Endometrium (tissue), 2 donors: ENCODE data around the gene ALAS1.
"Not testable (repeated sequence)": the region's sequence is repeated elsewhere in the genome, so short reads cannot be mapped to it uniquely, and the experiment has no call there.

Experiments used
- FAIRE-seq: peaks from 2 replicates; lab custom pipeline; 2012; peaks lifted over from hg19 to GRCh38; lab: Jason Lieb, UNC
- donor health status: control.
- donor health status: control.

Gene ALAS1

GRCh38 chr3:52197842-52198625 lies at the start of gene ALAS1:
Gene ALAS1 (plus strand): TSS chr3:52198160. CDS start chr3:52199242, 1,082 bp downstream.
- no peak for FAIRE-seq

GRCh38 chr3:52149021-52149420 lies 48.9 kb upstream of the ALAS1 start:
- no peak for FAIRE-seq

DNA sequence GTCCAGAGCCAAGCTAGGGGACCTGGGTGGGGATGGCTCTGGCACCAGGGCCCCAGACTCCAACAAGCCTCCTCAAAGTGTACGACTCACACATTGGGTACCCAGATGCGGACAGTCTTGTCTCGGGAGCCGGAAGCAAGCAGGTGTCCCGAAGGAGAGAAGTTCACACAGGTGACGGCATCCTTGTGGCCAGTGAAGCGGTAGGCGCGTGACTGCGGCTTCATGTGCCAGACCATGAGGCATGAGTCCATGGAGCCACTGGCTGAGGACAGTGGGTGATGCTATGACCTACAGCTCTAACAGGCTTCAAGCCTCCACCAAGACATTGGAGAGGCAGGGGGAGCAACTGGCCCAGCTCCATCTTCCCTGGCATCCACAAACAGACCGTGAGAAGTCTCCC lies 48.2 kb upstream of the ALAS1 start:
- no peak for FAIRE-seq

DNA sequence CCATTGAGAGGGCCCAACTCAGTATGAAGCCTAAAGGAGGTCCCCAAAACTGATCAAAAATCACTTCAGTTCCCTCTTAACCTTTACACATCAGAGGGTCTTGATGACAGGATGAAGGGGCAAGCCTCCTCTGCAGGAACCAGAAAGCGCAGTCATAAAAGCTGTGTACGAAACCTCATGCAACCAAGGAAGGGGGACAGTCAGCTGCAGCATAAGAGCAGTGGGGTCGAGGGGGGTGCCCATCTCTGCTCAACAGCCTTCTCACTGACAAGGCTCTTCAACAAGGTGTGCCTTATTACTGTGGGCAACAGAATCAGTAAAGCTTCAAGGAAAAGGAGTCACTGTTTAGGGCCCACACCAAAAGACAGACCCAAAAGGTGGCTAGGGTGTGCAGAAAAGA lies 47.6 kb upstream of the ALAS1 start:
- FAIRE-seq, result no peak

DNA sequence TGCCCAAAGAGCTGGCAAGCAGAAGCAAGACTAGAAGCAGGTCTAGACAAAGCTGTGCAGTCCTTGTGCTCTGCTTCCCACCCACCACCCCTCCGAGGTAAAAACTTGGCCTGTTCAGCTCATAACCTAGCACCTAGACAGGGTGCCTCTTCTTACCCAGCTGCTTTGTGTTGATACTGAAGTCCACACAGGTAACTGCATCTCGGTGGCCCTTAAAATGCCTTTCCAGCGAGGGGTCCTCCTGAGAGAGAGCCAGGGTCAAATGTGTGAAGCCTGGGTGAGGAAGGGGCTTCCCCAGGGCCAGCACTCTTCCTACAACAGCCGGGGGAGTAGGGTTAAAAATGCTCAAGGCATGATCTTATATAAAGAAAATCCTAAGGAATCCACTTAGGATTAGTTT lies 47.1 kb upstream of the ALAS1 start:
- no peak for FAIRE-seq

GRCh38 chr3:52151991-52152390 lies 46.0 kb upstream of the ALAS1 start:
- not testable (repeated sequence) for FAIRE-seq

DNA sequence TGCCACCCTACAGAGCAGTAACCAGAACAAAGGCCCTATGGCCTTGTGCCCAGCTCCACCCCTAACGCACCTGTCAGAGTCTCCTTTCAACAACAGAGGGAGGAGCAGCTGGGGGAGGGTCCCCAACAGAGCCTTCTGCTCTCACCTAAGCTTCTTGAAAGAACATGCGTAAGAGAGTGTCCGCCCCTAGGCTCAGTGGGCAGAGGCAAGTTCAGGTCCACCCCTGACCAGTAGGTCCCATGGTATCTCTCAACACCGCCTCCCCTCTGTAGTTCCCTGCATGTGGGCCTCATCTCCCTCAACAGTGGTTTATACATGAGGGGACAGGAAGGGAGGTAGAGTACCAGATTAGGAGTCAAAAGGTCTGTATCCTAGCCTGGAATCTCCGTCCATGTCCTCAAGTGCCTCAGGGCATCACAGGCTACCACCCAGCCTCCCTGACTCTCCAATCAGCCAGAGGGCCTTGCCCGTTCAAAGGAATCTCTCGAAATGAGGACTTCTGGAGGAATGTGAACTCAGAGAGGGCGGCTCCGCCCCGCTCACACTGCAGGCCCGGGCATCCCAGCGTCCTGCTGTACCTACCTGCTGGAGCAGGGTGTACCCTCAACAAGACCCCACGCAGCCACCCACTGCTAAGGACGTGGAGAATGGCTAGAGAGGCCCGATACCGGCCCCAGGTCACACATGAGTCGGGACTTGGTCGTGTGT lies 44.4 kb upstream of the ALAS1 start:
- no peak for FAIRE-seq

DNA sequence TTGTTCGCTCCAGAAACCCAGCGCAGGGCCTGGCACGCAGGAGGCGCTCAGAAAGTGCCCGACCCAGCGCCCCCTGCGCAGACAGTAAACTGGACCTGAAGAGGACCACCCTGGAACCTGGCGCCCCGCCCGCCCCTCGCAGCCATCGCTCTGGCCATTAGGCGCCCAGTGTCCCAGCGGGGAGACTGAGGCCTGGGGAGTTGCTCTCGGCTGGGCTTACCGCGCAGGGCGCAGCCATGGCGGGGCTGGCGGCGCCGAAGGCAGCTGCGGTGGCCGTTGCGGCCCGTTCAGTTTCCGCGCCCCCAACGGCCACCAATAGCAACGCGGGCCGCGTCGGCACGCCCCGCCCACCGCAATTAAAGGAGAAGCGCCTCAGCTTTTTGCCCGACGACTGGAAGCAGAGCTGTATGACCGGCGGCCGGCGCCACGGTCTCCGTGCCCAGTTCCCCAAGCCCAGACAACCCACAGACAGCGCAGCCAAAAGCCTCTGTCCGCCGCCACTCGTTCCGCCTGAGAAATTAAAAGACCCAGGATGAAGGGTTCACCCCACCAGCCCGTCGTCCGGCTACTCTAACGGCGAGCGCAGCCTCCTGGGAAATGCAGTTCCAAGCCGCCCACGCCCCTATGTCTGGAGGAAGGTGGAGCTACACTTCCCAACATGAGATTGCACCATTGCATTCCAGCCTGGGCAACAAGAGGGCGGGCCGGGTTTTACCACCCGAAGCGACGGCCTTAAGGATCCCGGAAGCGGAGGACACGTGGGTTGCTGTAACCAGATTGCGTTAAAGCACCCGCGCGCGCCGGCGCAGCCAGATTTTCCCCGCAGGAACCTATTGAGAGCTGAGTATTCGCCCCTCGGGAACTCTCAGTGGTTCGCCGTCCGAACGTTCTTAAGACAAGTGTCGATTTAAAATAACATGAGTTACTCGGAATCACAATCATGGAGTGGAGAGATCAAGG lies 43.5 kb upstream of the ALAS1 start, which contains the start of gene POC1A:
POC1A (minus strand) TSS at position 289 of the 960 bp plus-strand sequence; CDS start at position 238, 51 bp downstream.
- peak; percentile 94 for FAIRE-seq

DNA sequence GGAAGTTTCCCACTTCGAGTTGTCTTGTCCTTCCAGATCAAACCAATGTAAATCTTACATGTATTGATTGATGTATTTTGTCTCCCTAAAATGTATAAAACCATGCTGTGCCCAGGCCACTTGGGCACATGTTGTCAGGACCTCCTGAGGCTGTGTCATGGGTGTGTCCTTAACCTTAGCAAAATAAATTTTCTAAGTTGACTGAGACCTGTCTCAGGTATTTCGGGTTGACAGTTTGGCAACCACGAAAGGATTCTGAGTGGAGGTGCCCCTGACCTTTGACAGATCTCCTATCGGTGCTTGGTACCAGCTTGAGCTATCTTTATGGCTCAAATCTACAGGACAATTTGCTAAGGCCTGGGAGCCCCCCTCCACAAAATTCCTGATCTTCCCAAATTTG lies 42.0 kb upstream of the ALAS1 start:
- no peak for FAIRE-seq

DNA sequence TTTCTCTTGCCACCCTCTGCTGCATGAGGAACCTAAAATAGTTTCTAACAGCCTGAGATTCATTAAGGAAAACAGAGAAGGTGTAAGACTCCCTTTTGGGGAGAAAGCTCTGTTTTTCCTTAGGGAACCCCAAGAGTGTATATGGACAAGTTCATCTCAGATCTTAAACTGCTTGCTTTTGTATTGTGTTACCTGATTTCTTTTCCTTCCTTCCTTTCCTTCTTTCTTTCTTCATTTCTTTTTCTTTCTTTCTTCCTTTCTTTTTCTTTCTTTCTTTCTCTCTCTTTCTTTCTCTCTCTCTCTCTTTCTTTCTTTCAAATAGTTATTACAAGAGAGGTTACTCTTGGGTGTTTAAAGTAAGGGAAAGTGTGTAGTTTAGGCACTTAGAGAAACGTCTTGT lies 38.5 kb upstream of the ALAS1 start:
- FAIRE-seq, result no peak

DNA sequence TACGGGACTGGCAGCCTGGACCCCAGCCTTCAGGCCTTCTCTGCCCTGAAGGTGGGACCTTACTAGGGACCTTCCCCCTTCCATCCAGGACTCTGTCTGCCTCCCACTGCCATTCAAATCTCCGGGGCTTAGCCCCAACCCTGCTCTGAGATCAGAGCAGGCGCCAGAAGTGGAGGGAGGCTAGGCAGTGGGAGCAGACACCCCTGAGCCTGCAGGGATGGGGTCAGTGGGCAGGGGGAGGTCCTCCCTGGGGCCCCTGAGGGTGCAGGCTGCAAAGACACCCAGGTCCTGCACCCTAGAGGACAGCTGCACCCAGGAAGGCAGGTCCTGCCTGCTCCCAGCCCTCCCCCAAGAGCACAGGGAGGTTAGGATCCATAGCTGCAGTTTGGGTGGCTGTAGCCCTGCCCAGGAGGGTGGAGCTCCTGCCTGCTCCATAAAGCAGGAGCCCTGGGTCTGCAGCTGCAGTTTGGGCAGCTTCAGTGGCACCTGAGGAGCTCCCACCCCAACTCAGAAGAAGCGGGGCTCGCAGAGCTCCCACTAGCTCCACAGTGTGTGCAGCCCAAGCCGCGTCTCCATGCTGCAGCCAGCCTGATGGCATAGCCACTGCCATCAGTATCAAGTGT lies 35.6 kb upstream of the ALAS1 start:
- no peak for FAIRE-seq

GRCh38 chr3:52167240-52167639 lies 30.7 kb upstream of the ALAS1 start:
- FAIRE-seq, result no peak

DNA sequence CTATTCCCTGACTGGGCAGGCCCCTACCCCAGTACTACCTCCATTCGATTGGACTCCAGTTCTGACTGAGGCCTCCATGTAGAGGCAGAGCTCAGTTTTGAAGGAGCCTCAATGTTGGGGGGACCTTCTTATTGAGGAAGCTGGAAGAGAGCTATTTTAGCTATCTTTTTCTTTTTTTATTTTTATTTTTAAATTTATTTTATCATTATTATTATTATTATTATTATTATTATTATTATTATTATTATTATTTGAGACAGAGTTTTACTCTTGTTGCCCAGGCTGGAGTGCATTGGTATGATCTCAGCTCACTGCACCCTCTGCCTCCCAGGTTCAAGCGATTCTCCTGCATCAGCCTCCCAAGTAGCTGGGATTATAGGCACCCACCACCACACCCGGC lies 27.7 kb upstream of the ALAS1 start:
- not testable (repeated sequence) for FAIRE-seq

- FAIRE-seq, result no peak
Measured at GRCh38 chr3:52171514-52172261, 26.3 kb upstream of the ALAS1 start.

DNA sequence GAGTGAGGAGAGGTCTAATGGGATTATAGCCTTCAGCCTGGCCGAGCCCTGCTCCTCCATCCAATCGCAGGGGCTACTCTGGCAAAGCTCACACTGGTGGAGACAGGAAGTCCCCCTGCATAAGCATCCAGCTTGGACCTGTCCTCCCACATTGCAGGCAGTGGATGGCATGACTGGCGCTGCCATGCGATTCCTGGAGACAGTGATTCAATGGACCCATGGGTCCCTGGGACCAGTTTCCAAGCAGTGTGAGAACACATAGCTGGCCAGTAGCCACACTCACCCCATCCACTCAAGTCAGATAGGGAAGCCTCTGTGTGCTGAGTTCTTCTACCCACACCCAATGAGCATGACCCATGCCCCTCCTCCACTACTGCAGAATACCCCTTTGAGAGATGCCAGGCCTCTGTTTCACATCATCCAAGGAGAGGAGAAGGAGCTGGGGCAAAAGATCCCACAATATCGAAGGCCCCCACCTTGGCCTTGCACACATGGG lies 25.6 kb upstream of the ALAS1 start:
- FAIRE-seq, result no peak

- no peak for FAIRE-seq
Measured at GRCh38 chr3:52173101-52173500, 24.9 kb upstream of the ALAS1 start.

DNA sequence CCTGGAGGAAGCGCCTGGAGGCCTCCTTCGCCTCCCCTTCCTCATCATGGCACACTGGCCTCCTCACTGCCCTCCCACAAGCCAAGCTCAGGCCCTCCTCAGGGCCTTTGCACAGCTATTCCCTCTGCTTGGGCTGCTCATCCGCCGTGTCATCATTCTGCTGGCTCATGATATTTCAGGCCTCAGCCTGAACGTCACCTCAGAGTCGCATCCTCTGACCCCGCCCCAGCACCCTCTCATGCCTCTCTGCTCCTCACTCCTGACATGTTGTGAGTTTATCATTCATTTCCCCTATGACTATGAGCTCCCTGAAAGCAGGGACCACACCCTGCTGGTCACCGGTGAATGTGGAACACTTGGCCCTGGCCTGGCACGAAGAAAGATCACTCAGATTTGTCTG lies 23.1 kb upstream of the ALAS1 start:
- no peak for FAIRE-seq

DNA sequence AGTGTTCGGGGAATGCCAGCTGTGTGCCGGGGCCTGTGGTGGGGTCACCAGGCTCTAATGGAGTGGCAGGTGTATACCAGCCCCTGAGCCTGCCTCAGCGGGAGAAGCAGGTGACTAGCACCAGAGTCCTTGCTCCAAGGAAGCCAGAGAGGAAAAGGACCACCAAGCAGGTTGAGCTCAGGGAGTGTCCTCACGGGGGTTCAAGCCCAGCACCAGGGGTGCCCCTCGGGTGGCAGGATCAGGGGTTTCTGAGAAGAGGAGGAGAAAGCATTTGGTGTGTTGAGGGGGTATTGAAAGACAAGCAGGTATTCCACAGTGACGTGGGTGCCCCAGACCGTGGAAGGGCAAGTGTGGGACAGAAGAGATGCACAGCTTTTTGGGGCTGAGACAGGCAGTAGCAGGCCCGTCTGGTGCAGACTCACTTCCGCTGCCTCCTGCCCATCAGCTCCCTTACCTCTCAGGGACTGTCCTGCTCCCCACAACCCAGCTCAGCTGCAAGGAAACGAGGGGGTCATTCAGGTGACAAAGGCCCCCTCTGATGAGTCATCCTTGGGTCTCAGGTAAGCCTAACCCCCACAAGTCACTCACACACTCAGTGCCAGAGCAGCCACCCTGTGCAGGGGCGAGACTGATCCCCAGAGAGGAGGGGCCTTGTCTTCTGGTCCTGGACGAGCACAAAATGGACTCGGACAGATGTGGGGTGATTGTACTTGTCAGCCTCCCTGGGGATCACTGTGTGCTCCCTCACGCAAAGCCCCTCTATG lies 22.4 kb upstream of the ALAS1 start:
- no peak for FAIRE-seq

- no peak for FAIRE-seq
Measured at GRCh38 chr3:52176180-52176752, 21.7 kb upstream of the ALAS1 start.
